ENCODE measurements around the gene FARP2. TPM values are rescaled to one million over a fixed set of nuclear protein-coding genes. Genes with fewer than 3 reads are reported as not detected.

Gene FARP2
- total RNA-seq, 4 donors from 2014 or later: 96.5 to 164 (median 136) TPM

- peak; percentile 81 for DNase-seq
- in situ Hi-C loops (cut with MboI; ENCODE audit: low pct_ligation_motif_present in 1 of 4, low pct_unique_long_range_greater_than_20kb in 1 of 4, low sequenced_read_pairs in 3 of 4) (no loop called here), intact Hi-C loops (cut with DNase I; ENCODE audit: low total_unique reads) (no loop called here)
- WGBS, 2 donors (ENCODE audit: low coverage in 1 of 2): 61 to 90% methylated on average over 2 to 29 of the region's 29 CpGs
- H3K27me3 ChIP-seq: no peaks in the 10 kb centered on the region
- peaks cover 0 to 10% (median 0%) of the 10 kb centered on the region in 4 donors for H3K36me3 ChIP-seq
- H3K4me3 ChIP-seq: no peak overlapping the region
- no peaks in the 10 kb centered on the region for H3K9me3 ChIP-seq
- TF ChIP-seq EP300 (IDR thresholded peaks at IDR 0.05; ENCODE audit: low read depth) (no peak), CTCF (IDR thresholded peaks at IDR 0.05) (no peak), POLR2A (IDR thresholded peaks at IDR 0.05) (no peak), POLR2AphosphoS5 (IDR thresholded peaks at IDR 0.05) (peak in 1 of 3 donors; percentile 2)
- peak overlapping the region; percentile 41 to 82 (median 68) for H3K27ac ChIP-seq
- peaks cover 0 to 34% (median 12%) of the 10 kb centered on the region in 4 donors for H3K4me1 ChIP-seq
These were observed 141.1 kb downstream of the FARP2 start for GRCh38 chr2:241496904-241497877.

- H3K9me3 ChIP-seq: no peaks in the 10 kb centered on the region
- in situ Hi-C loops (cut with MboI; ENCODE audit: low pct_ligation_motif_present in 1 of 4, low pct_unique_long_range_greater_than_20kb in 1 of 4, low sequenced_read_pairs in 3 of 4) (no loop called here), intact Hi-C loops (cut with DNase I; ENCODE audit: low total_unique reads) (no loop called here)
- no peak for DNase-seq
- TF ChIP-seq CTCF (IDR thresholded peaks at IDR 0.05): no peak
- no peak for TF ChIP-seq POLR2AphosphoS5 (IDR thresholded peaks at IDR 0.05)
- no peak for TF ChIP-seq POLR2A (IDR thresholded peaks at IDR 0.05)
- no peak for TF ChIP-seq EP300 (IDR thresholded peaks at IDR 0.05; ENCODE audit: low read depth)
- H3K27ac ChIP-seq: peak overlapping the region in 3 of 4 donors; percentile 66 to 82 (median 70)
- WGBS, 2 donors (ENCODE audit: low coverage in 1 of 2): 92% methylated on average over 23 of the region's 36 CpGs; no CpG with 5 or more reads in 1 of the 2 donors
- H3K36me3 ChIP-seq: peaks cover 0 to 9% (median 0%) of the 10 kb centered on the region in 4 donors
- H3K4me1 ChIP-seq: peaks cover 0 to 34% (median 12%) of the 10 kb centered on the region in 4 donors
- no peaks in the 10 kb centered on the region for H3K27me3 ChIP-seq
- no peak overlapping the region for H3K4me3 ChIP-seq
These were observed 142.3 kb downstream of the FARP2 start for GRCh38 chr2:241498115-241499070.

- TF ChIP-seq CTCF (IDR thresholded peaks at IDR 0.05): no peak
- no peak for TF ChIP-seq POLR2AphosphoS5 (IDR thresholded peaks at IDR 0.05)
- no peak for TF ChIP-seq EP300 (IDR thresholded peaks at IDR 0.05; ENCODE audit: low read depth)
- TF ChIP-seq POLR2A (IDR thresholded peaks at IDR 0.05): no peak
- Histone ChIP-seq H3K36me3 (no peaks in the 10 kb centered on the region), H3K4me3 (no peak overlapping the region), H3K27me3 (no peaks in the 10 kb centered on the region), H3K4me1 (peaks cover 0 to 31% (median 12%) of the 10 kb centered on the region in 4 donors), H3K27ac (no peak overlapping the region), H3K9me3 (no peaks in the 10 kb centered on the region)
- intact Hi-C loops (cut with DNase I; ENCODE audit: low total_unique reads) (no loop called here), in situ Hi-C loops (cut with MboI; ENCODE audit: low pct_ligation_motif_present in 1 of 4, low pct_unique_long_range_greater_than_20kb in 1 of 4, low sequenced_read_pairs in 3 of 4) (no loop called here)
- no peak for DNase-seq
- 89% methylated on average over 20 of the region's 28 CpGs; no CpG with 5 or more reads in 1 of the 2 donors for WGBS, 2 donors (ENCODE audit: low coverage in 1 of 2)
These were observed 143.3 kb downstream of the FARP2 start for GRCh38 chr2:241499146-241499965.
